Measurements from ENCODE around the gene BAIAP2.
"Not testable (repeated sequence)": the region's sequence is repeated elsewhere in the genome, so short reads cannot be mapped to it uniquely, and the experiment has no call there.

BAIAP2 gene

GRCh38 chr17:81144423-81144781 is 109.5 kb downstream of the BAIAP2 start:
- no peak for DNase-seq

- not testable (repeated sequence) for DNase-seq
Observed at GRCh38 chr17:81146208-81146607, 111.3 kb downstream of the BAIAP2 start.

- no peak for DNase-seq
Observed at GRCh38 chr17:81147701-81148100, 112.8 kb downstream of the BAIAP2 start.

- DNase-seq, result no peak
Observed at GRCh38 chr17:81148571-81148970, 113.6 kb downstream of the BAIAP2 start.

- DNase-seq, result no peak
Observed at GRCh38 chr17:81148986-81149533, 114.1 kb downstream of the BAIAP2 start.

GRCh38 chr17:81150377-81151077 is 115.6 kb downstream of the BAIAP2 start:
- DNase-seq, result no peak

- DNase-seq, result no peak
Observed at GRCh38 chr17:81151278-81151677, 116.3 kb downstream of the BAIAP2 start.

- no peak for DNase-seq
Observed at GRCh38 chr17:81152288-81152828, 117.4 kb downstream of the BAIAP2 start.

- DNase-seq, result no peak
Observed at GRCh38 chr17:81153340-81153803, 118.4 kb downstream of the BAIAP2 start.

GRCh38 chr17:81154016-81154415 is 119.1 kb downstream of the BAIAP2 start:
- not testable (repeated sequence) for DNase-seq

GRCh38 chr17:81154961-81155360 is 120.0 kb downstream of the BAIAP2 start:
- DNase-seq, result no peak

GRCh38 chr17:81156866-81157805 is 122.2 kb downstream of the BAIAP2 start:
- no peak for DNase-seq

GRCh38 chr17:81157848-81158687 is 123.1 kb downstream of the BAIAP2 start:
- no peak for DNase-seq

GRCh38 chr17:81158688-81159590 is 124.0 kb downstream of the BAIAP2 start:
- DNase-seq, result no peak

- DNase-seq, result no peak
Observed at GRCh38 chr17:81159611-81160265, 124.8 kb downstream of the BAIAP2 start.

GRCh38 chr17:81160306-81160705 is 125.4 kb downstream of the BAIAP2 start:
- no peak for DNase-seq

- no peak for DNase-seq
Observed at GRCh38 chr17:81160747-81161453, 125.9 kb downstream of the BAIAP2 start.

GRCh38 chr17:81161536-81161935 is 126.6 kb downstream of the BAIAP2 start:
- no peak for DNase-seq

GRCh38 chr17:81161972-81162371 is 127.0 kb downstream of the BAIAP2 start:
- DNase-seq, result no peak

GRCh38 chr17:81162491-81162890 is 127.5 kb downstream of the BAIAP2 start:
- no peak for DNase-seq
